Cardiac fibroblast (primary cell): ENCODE measurements around the gene GPR150.
A peak's percentile ranks its signal among the peaks of the same experiment; 100 is the strongest.

ENCODE experiments used
- DNase-seq, 2 donors: peaks; one replicate each; pipeline versions ENCODE4 v3.0.0 to v3.0.0-alpha.2; 2010; ENCODE audit warnings: low read depth in 2 of 2
- H3K4me3 ChIP-seq, 2 donors: replicated peaks in 1 of 2; 1 replicate in 1 of 2; 2 replicates in 1 of 2; pipeline ENCODE4 v1.5.1; 2011; ENCODE audit warnings: low read depth in 2 of 2, low read length in 2 of 2, mild to moderate bottlenecking in 2 of 2, moderate library complexity in 1 of 2
- TF ChIP-seq, protein P1 (sequence below): IDR thresholded peaks from one replicate; pipeline ENCODE4 v1.5.1; 2011; ENCODE audit warnings: low read depth, mild to moderate bottlenecking, low read length, inconsistent platforms

The GPR150 gene

DNA sequence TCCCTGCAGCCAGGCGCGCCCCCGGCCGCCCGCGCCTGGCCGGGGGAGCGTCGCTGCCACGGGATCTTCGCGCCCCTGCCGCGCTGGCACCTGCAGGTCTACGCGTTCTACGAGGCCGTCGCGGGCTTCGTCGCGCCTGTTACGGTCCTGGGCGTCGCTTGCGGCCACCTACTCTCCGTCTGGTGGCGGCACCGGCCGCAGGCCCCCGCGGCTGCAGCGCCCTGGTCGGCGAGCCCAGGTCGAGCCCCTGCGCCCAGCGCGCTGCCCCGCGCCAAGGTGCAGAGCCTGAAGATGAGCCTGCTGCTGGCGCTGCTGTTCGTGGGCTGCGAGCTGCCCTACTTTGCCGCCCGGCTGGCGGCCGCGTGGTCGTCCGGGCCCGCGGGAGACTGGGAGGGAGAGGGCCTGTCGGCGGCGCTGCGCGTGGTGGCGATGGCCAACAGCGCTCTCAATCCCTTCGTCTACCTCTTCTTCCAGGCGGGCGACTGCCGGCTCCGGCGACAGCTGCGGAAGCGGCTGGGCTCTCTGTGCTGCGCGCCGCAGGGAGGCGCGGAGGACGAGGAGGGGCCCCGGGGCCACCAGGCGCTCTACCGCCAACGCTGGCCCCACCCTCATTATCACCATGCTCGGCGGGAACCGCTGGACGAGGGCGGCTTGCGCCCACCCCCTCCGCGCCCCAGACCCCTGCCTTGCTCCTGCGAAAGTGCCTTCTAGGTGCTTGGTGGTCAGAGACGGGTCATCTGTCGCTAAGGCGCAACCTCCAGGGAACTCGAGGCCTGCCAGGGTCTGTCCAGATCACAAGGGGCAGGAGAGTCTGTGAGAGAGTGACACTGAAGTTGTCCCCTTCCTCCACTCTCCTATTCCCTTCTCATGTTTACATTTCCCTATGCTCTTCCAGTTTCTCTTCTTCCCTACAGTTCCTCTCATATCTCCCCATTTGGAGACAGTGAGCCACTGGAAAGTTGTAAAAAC lies 1.3 kb downstream of the GPR150 start:
- DNase-seq, result peak; percentile 18 to 23
- H3K4me3 ChIP-seq, result peak overlapping the region; percentile 27 to 47
- TF ChIP-seq, protein P1, sequence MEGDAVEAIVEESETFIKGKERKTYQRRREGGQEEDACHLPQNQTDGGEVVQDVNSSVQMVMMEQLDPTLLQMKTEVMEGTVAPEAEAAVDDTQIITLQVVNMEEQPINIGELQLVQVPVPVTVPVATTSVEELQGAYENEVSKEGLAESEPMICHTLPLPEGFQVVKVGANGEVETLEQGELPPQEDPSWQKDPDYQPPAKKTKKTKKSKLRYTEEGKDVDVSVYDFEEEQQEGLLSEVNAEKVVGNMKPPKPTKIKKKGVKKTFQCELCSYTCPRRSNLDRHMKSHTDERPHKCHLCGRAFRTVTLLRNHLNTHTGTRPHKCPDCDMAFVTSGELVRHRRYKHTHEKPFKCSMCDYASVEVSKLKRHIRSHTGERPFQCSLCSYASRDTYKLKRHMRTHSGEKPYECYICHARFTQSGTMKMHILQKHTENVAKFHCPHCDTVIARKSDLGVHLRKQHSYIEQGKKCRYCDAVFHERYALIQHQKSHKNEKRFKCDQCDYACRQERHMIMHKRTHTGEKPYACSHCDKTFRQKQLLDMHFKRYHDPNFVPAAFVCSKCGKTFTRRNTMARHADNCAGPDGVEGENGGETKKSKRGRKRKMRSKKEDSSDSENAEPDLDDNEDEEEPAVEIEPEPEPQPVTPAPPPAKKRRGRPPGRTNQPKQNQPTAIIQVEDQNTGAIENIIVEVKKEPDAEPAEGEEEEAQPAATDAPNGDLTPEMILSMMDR, result no peak

DNA sequence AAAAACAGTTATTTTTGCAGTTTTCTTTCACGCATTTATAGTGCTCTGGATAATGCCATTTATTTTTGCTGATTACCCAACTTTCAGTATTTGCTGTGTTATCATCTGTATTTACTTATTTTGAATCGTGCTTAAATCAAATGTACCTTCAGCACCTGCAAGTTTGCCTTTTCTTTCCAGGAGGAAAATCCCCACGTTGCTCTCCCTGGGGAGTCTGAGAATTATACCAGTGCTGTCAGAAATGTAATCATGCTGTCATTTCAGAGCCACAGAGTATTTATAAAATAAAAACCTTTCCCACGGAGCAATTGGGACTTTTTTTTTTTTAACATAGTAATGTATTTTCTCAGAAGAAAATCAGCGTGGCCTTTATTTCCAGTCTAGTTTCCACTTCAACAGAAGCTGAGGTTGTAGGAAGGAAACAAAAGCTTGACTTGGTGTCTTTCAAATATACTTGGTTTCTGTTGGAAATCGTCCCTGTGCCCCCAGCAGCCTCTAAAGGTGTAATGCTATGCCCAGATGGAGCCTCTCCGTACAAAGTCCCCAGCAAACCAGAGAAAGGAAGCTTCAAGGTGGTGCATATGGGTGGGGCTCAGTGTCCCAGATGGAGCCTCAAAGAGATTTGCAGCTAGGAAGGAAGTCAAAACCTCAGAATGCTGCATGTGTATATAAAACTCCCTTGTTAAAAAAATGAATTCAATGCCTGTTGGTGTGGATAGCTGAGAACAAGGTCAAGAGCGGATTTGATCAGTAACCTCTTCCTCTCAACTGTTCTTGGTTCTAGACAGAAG lies 2.1 kb downstream of the GPR150 start:
- H3K4me3 ChIP-seq, result no peak overlapping the region
- TF ChIP-seq, protein P1, result no peak
- no peak for DNase-seq

DNA sequence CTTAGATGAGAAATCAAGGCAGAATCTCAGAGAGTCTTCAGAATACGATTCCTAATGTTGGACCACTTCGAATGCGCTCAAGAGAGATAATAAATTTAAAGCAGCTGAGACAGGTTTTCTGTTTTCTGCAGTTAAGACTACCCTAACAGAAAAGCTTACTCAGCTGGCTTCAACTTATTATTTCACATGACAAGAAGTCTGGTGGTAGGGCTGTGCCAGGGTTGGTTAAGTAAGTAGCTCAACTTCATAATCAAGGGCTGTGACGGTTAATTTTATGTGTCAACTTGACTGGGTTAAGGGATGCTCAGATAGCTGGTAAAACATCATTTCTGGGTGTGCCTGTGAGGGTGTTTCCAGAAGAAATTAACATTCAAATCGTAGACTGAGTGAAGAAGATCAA lies 3.8 kb downstream of the GPR150 start:
- DNase-seq, result no peak
- H3K4me3 ChIP-seq, result no peak overlapping the region
- TF ChIP-seq, protein P1, result no peak

DNA sequence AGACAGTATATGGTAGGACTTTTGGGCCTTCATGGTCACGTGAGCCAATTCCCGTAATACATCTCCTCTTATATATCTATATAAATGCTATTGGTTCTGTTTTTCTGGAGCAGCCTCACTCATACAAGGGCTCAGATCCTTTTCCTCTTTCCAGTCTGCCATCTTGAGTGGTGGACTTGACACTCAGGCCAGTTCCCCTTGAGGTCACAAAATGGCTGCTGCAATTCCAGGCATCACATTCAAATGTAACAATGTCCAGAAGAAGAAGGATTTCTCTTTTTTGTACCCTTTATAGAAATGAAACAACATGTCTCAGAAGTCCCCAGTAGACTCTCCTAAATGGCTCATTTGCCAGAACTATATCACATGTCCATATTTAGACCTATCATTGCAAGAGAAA lies 4.5 kb downstream of the GPR150 start:
- no peak for DNase-seq

DNA sequence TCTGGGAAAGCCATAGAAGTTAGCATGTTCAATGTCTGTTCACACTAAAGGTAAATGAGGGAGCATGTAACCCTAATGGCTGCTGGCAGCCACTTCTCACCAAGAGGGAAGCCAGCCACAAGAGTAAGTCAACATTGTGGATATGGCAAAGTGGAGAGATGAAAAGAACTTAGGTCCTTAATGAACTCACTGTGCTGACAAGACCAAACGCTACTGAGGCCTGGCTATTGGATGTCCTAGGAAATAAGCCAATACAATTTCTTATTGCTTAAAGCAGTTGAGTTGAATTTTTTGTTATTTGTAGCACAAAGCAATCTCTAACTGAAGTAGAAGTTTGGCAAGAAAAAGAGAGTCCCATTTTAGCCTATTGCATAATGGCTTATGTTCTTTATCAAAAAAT lies 6.8 kb downstream of the GPR150 start:
- TF ChIP-seq, protein P1, result no peak
- H3K4me3 ChIP-seq, result no peak overlapping the region
- DNase-seq, result peak in 1 of 2 donors; percentile 31

More for the DNA sequence above, 4.5 kb downstream of the GPR150 start:
- TF ChIP-seq, protein P1, result no peak
- no peak overlapping the region for H3K4me3 ChIP-seq

DNA sequence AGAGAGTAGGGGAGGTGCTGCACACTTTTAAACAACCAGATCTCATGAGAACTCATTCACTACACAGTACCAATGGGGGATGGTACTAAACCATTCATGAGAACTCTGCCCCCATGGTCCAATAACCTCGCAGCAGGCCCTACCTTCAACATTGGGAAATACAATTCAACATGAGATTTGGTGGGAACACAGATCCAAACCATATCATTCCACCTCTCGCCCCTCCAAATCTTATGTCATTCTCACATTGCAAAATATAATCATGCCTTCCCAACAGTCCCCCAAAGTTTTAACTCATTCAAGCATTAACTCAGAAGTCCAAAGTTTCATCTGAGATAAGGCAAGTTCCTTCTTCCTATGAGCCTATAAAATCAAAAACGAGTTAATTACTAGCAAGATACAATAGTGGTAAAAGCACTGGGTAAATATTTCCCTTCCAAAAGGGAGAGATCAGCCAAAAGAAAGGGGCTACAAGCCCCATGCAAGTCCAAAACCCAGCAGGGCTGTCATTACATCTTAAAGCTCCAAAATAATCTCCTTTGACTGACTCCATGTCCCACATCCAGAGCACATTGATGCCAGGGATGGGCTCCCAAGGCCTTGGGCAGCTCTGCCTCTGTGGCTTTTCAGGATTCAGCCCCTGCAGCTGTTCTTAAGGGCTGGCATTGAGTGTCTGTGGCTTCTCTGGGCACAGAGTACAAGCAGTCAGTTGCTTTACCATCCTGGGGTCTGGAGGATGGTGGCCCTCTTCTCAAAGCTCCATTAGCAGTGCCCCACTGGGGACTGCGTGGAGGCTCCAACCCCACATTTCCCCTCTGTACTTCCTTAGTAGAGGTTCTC lies 8.3 kb downstream of the GPR150 start:
- TF ChIP-seq, protein P1, result no peak
- H3K4me3 ChIP-seq, result no peak overlapping the region
- no peak for DNase-seq
